Left cardiac atrium (tissue), 4 donors: ENCODE results near the gene HAUS7. TPM values are rescaled to one million over a fixed set of nuclear protein-coding genes. Genes with fewer than 3 reads are reported as not detected.
"Not testable (repeated sequence)": the region's sequence is repeated elsewhere in the genome, so short reads cannot be mapped to it uniquely, and the experiment has no call there.

Experiments used
- ATAC-seq, 2 donors: fragments of 200-7000 bp; cut with Tn5 transposase; one replicate each; pipeline ENCODE4 v1.9.1; 2020; ENCODE audit warnings: mild to moderate bottlenecking in 2 of 2, moderate library complexity in 2 of 2
- DNase-seq: peaks from one replicate; pipeline ENCODE4 v3.0.0-alpha.2; 2020
- intact Hi-C, 2 donors: fragments of 100-400 bp; cut with DNase I; formaldehyde crosslinking; loops; one replicate each; pipeline versions ENCODE4 v1.14.1 to v1.15.1; 2022 to 2023
- total RNA-seq, 2 donors: library from RNA; stranded (reverse); fragmentation: NEBNext Ultra II Directional; extraction: Animal tissue kit (Norgen Biotek cat#: 25700); gene quantifications; one replicate each; pipeline ENCODE4 v1.2.1, GENCODE V29; 2021
- donor health status: DM: no; HTN: yes; CAD: no.
- donor health status: DM: no; HTN: yes; CAD: no; lungs with severe emphysema.
- donor health status: DM: yes; HTN: yes; CAD: no.
- donor health status: Dilated cardiomyopathy.

The HAUS7 gene
- total RNA-seq, 2 donors from 2014 or later: 15.8 to 22.2 TPM

- ATAC-seq, intact Hi-C loops, DNase-seq: not testable (repeated sequence)
These were observed 66.0 kb downstream of the HAUS7 start for GRCh38 chrX:153404333-153404732.

- DNase-seq (no peak), ATAC-seq (no peak)
- intact Hi-C loops: no loop called here
These were observed 69.1 kb downstream of the HAUS7 start, which contains the start of gene PNMA6E for GRCh38 chrX:153401133-153401764. Gene PNMA6E, minus strand, starts transcription at chrX:153401350. Its CDS starts 2,501 bp downstream, at chrX:153398849.

- peak; percentile 45 for DNase-seq
- ATAC-seq: peak in 1 of 2 donors; percentile 27
- intact Hi-C loops: no loop called here
These were observed 69.9 kb downstream of the HAUS7 start for GRCh38 chrX:153400146-153401132.

GRCh38 chrX:153398275-153398960, 72.0 kb downstream of the HAUS7 start:
- intact Hi-C loops: no loop called here
- ATAC-seq (no peak), DNase-seq (no peak)

Other genes starting within 250 kb of the HAUS7 start
- gene PNMA6F, start 148.8 kb downstream of the HAUS7 start, total RNA-seq: not detected
- 1 to 10 TPM; 4.8 to 7.4 TPM for gene ZNF275, start 136.4 kb downstream of the HAUS7 start, total RNA-seq
- not detected for gene PNMA6E, start 69.2 kb downstream of the HAUS7 start, total RNA-seq
- 1 to 10 TPM in 1 of 2 donors, under 1 TPM in 1; 0.85 to 2.0 TPM for gene ZFP92, start 59.1 kb downstream of the HAUS7 start, total RNA-seq
- gene TREX2, start 24.5 kb downstream of the HAUS7 start, total RNA-seq: under 1 TPM in 1 of 2 donors, not detected in 1; 0.39 TPM
- 100 to 1,000 TPM in 1 of 2 donors, 10 to 100 TPM in 1; 96.0 to 193 TPM for gene BGN, start 24.4 kb upstream of the HAUS7 start, total RNA-seq
- gene ATP2B3, start 47.1 kb upstream of the HAUS7 start, total RNA-seq: under 1 TPM in 1 of 2 donors, not detected in 1; 0.10 TPM
- 10 to 100 TPM; 31.4 to 31.8 TPM for gene CCNQ, start 128.6 kb upstream of the HAUS7 start, total RNA-seq
- not detected for gene DUSP9, start 176.6 kb upstream of the HAUS7 start, total RNA-seq
- gene PNCK, start 203.2 kb upstream of the HAUS7 start, total RNA-seq: 10 to 100 TPM in 1 of 2 donors, 1 to 10 TPM in 1; 9.7 to 14.6 TPM
- gene SLC6A8, start 217.3 kb upstream of the HAUS7 start, total RNA-seq: 100 to 1,000 TPM; 107 to 134 TPM